CD4-positive, alpha-beta T cell treated with Interleukin-15 for 1 hour (primary cell): Measurements from ENCODE around the gene LYAR.

Experiments used
- DNase-seq: peaks from one replicate; pipeline ENCODE4 v3.0.0-alpha.2; 2020

Gene LYAR

GRCh38 chr4:4315461-4316149 lies 25.7 kb upstream of the LYAR start:
- no peak for DNase-seq

- DNase-seq, result no peak
These were observed 21.2 kb upstream of the LYAR start for GRCh38 chr4:4311193-4311592.

GRCh38 chr4:4308800-4309441 lies 19.0 kb upstream of the LYAR start:
- DNase-seq, result no peak

GRCh38 chr4:4306920-4307319 lies 17.0 kb upstream of the LYAR start:
- no peak for DNase-seq

GRCh38 chr4:4302416-4302815 lies 12.5 kb upstream of the LYAR start:
- no peak for DNase-seq

- no peak for DNase-seq
These were observed 12.0 kb upstream of the LYAR start for GRCh38 chr4:4302001-4302400.

GRCh38 chr4:4299006-4299405 lies 9.1 kb upstream of the LYAR start:
- no peak for DNase-seq

- DNase-seq, result no peak
These were observed 6.4 kb upstream of the LYAR start for GRCh38 chr4:4296283-4296846.

GRCh38 chr4:4293279-4293678 lies 3.3 kb upstream of the LYAR start:
- DNase-seq, result no peak

- no peak for DNase-seq
These were observed 385 bp downstream of the LYAR start for GRCh38 chr4:4289597-4289940.

GRCh38 chr4:4289055-4289454 lies 899 bp downstream of the LYAR start:
- no peak for DNase-seq

- DNase-seq, result no peak
These were observed 1.9 kb downstream of the LYAR start for GRCh38 chr4:4288098-4288497.

- DNase-seq, result no peak
These were observed 4.9 kb downstream of the LYAR start for GRCh38 chr4:4284827-4285618.

- no peak for DNase-seq
These were observed 8.2 kb downstream of the LYAR start for GRCh38 chr4:4281787-4282186.

GRCh38 chr4:4277531-4277930 lies 12.4 kb downstream of the LYAR start:
- no peak for DNase-seq

GRCh38 chr4:4274226-4274625 lies 15.7 kb downstream of the LYAR start:
- no peak for DNase-seq

GRCh38 chr4:4271912-4272311 lies 18.0 kb downstream of the LYAR start:
- DNase-seq, result no peak

GRCh38 chr4:4270529-4270928 lies 19.4 kb downstream of the LYAR start:
- no peak for DNase-seq

GRCh38 chr4:4269856-4270255 lies 20.1 kb downstream of the LYAR start:
- DNase-seq, result peak; percentile 73

GRCh38 chr4:4269331-4269731 lies 20.6 kb downstream of the LYAR start:
- DNase-seq, result peak; percentile 47

- no peak for DNase-seq
These were observed 21.2 kb downstream of the LYAR start for GRCh38 chr4:4268776-4269175.

- DNase-seq, result no peak
These were observed 22.0 kb downstream of the LYAR start for GRCh38 chr4:4267981-4268380.

GRCh38 chr4:4260185-4260751 lies 29.7 kb downstream of the LYAR start:
- no peak for DNase-seq
